PC-9 (cell line): ENCODE results near the gene PRPSAP2. TPM values are rescaled to one million over a fixed set of nuclear protein-coding genes. Genes with fewer than 3 reads are reported as not detected.

Experiments
- BruUV-seq: library from RNA; stranded (reverse); fragments of 400-500 nt; replicated peaks from 2 replicates; lab custom pipeline; 2021; lab: Mats Ljungman, UMichigan
- CTCF ChIA-PET: fragments of 300-600 bp; sonication (Branson Sonifier 250); formaldehyde crosslinking; loops from one replicate; lab custom pipeline; 2022; ENCODE audit warnings: antibody characterized with exemption; lab: Charles Lee
- POLR2A ChIA-PET: fragments of 300-600 bp; sonication (Branson Sonifier 250); formaldehyde crosslinking; loops from one replicate; lab custom pipeline; 2022; ENCODE audit warnings: antibody characterized with exemption; ENCODE audit not compliant: unreplicated experiment; lab: Charles Lee
- DNase-seq, 2 experiments: peaks; one replicate each; pipeline versions ENCODE4 v3.0.0 to v3.0.0-alpha.2; 2015 to 2022; ENCODE audit warnings: mixed read lengths in 1 of 2
- H2AFZ ChIP-seq: fragments of 200-600 bp; sonication (generic); 2 replicates; pipeline ENCODE4 v1.8.1; 2017; ENCODE audit warnings: antibody characterized with exemption
- H3F3A ChIP-seq: fragments of 200-600 bp; sonication (generic); 2 replicates; pipeline ENCODE4 v1.8.1; 2017; ENCODE audit warnings: antibody characterized with exemption, mild to moderate bottlenecking, low read depth; ENCODE audit not compliant: insufficient read depth
- H3K27ac ChIP-seq: fragments of 200-600 bp; sonication (generic); 2 replicates; pipeline ENCODE4 v1.6.1; 2016; ENCODE audit warnings: mixed run types
- H3K27me3 ChIP-seq: fragments of 200-600 bp; sonication (generic); 2 replicates; pipeline ENCODE4 v1.6.1; 2016; ENCODE audit warnings: low read depth, mixed run types; ENCODE audit not compliant: insufficient read depth
- H3K36me3 ChIP-seq: fragments of 200-600 bp; sonication (generic); 2 replicates; pipeline ENCODE4 v1.6.1; 2016; ENCODE audit warnings: low read depth, mixed run types
- H3K4me1 ChIP-seq: fragments of 200-600 bp; sonication (generic); replicated peaks from 2 replicates; pipeline ENCODE4 v1.6.1; 2016; ENCODE audit warnings: mixed run types; ENCODE audit not compliant: insufficient read depth
- H3K4me2 ChIP-seq: fragments of 200-600 bp; sonication (generic); 2 replicates; pipeline ENCODE4 v1.6.1; 2017; ENCODE audit warnings: mixed run types
- H3K4me3 ChIP-seq: fragments of 200-600 bp; sonication (generic); 2 replicates; pipeline ENCODE4 v1.6.1; 2016; ENCODE audit warnings: mixed run types
- H3K79me2 ChIP-seq: fragments of 200-600 bp; sonication (generic); 2 replicates; pipeline ENCODE4 v1.6.1; 2017; ENCODE audit warnings: low read depth, mixed run types
- H3K9me2 ChIP-seq: fragments of 200-600 bp; sonication (generic); 2 replicates; pipeline ENCODE4 v1.8.1; 2017; ENCODE audit warnings: mild to moderate bottlenecking; ENCODE audit not compliant: insufficient read depth
- H3K9me3 ChIP-seq: fragments of 200-600 bp; sonication (generic); 2 replicates; pipeline ENCODE4 v1.8.1; 2016; ENCODE audit warnings: low read depth; ENCODE audit not compliant: insufficient read depth
- H4K20me1 ChIP-seq: fragments of 200-600 bp; sonication (generic); 2 replicates; pipeline ENCODE4 v1.8.1; 2017; ENCODE audit not compliant: insufficient read depth
- EZH2 ChIP-seq: fragments of 200-600 bp; sonication (generic); IDR thresholded peaks from 2 replicates; pipeline ENCODE4 v1.8.0; 2017; ENCODE audit warnings: antibody characterized with exemption, low read depth
- intact Hi-C: fragments of 100-400 bp; cut with micrococcal nuclease; formaldehyde crosslinking; loops from one replicate; pipeline ENCODE4 v1.10.0; 2022; ENCODE audit not compliant: unreplicated experiment
- total RNA-seq: library from RNA; stranded (reverse); gene quantifications from 2 replicates; pipeline ENCODE4 v1.2.3, GENCODE V29; 2021
- TF ChIP-seq, protein P1 (sequence below): fragments of 200-600 bp; sonication (generic); conservative IDR thresholded peaks from 2 replicates; pipeline ENCODE4 v1.6.1; 2017; ENCODE audit warnings: mixed run types, antibody characterized with exemption, mild to moderate bottlenecking, moderate library complexity

Gene PRPSAP2
- total RNA-seq, 1 experiment from 2014 or later = 50.0 TPM

DNA sequence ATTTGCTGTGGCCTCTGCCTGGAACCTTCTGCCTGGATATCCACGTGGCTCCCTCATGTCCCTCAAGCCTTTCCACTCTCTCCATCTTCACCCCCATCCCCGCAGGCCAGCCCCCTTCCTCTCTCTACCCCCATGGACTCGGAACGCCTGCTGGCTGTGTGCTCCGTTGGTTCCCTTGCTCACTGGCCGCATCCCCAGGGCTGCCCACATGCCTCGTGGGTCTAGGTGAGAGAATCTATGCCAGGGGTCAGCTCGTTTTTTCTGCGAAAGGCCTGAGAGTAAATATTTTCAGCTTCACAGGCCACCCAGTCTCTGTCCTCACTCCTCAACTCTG lies 106.1 kb downstream of the PRPSAP2 start:
- Histone ChIP-seq H3K4me1 (peaks cover 21% of the 10 kb centered on the region), H3F3A (peaks cover 23% of the 10 kb centered on the region; the same call in 1 of the 2 replicates), H3K27ac (no peak overlapping the region), H4K20me1 (no peaks in the 10 kb centered on the region), H3K4me2 (no peak overlapping the region), H3K36me3 (no peaks in the 10 kb centered on the region), H3K79me2 (no peaks in the 10 kb centered on the region), H3K9me3 (no peaks in the 10 kb centered on the region), H3K9me2 (no peaks in the 10 kb centered on the region), H3K4me3 (no peak overlapping the region), H3K27me3 (no peaks in the 10 kb centered on the region), H2AFZ (no peak overlapping the region)
- DNase-seq = no peak
- ChIA-PET CTCF (no interaction called here), POLR2A (no interaction called here)
- no peak for TF ChIP-seq EZH2
- TF ChIP-seq, protein P1, sequence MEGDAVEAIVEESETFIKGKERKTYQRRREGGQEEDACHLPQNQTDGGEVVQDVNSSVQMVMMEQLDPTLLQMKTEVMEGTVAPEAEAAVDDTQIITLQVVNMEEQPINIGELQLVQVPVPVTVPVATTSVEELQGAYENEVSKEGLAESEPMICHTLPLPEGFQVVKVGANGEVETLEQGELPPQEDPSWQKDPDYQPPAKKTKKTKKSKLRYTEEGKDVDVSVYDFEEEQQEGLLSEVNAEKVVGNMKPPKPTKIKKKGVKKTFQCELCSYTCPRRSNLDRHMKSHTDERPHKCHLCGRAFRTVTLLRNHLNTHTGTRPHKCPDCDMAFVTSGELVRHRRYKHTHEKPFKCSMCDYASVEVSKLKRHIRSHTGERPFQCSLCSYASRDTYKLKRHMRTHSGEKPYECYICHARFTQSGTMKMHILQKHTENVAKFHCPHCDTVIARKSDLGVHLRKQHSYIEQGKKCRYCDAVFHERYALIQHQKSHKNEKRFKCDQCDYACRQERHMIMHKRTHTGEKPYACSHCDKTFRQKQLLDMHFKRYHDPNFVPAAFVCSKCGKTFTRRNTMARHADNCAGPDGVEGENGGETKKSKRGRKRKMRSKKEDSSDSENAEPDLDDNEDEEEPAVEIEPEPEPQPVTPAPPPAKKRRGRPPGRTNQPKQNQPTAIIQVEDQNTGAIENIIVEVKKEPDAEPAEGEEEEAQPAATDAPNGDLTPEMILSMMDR = no peak
- intact Hi-C loops = no loop called here
- no TSS peak for BruUV-seq

DNA sequence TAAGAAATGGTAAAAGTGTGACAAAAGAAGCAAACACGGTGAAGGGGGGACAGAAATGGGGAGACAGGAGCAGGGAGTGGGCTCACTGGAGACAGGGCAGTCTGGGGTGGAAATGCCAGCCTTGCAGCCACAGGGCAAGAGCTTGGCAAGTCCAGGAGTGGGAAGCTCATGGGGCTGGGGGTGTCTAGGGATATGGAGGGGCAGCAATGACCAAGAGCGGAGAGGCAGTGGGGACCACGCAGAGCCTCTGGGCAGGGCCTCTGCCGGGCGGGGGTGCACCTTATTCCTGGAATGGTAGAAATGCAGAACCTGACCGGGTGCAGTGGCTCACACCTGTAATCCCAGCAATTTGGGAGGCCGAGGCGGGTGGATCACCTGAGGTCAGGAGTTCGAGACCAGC lies 106.6 kb downstream of the PRPSAP2 start:
- no peaks in the 10 kb centered on the region for H4K20me1 ChIP-seq
- no peaks in the 10 kb centered on the region for H3K9me2 ChIP-seq
- H3K4me1 ChIP-seq = peaks cover 27% of the 10 kb centered on the region
- DNase-seq = no peak
- H3F3A ChIP-seq = peaks cover 23% of the 10 kb centered on the region; the same call in 1 of the 2 replicates
- no peak overlapping the region for H3K4me3 ChIP-seq
- H3K27ac ChIP-seq = no peak overlapping the region
- H3K36me3 ChIP-seq = no peaks in the 10 kb centered on the region
- intact Hi-C loops = no loop called here
- no peak for TF ChIP-seq EZH2
- TF ChIP-seq, protein P1 = no peak
- H3K79me2 ChIP-seq = no peaks in the 10 kb centered on the region
- no peaks in the 10 kb centered on the region for H3K27me3 ChIP-seq
- H2AFZ ChIP-seq = no peak overlapping the region
- H3K4me2 ChIP-seq = no peak overlapping the region
- no peaks in the 10 kb centered on the region for H3K9me3 ChIP-seq
- POLR2A ChIA-PET = no interaction called here
- BruUV-seq = no TSS peak
- CTCF ChIA-PET = interaction anchor here (0.6 kb wide), 1 partner anchor 28 kb away, joined by 5 read pairs; no protein-coding TSS in a partner anchor

DNA sequence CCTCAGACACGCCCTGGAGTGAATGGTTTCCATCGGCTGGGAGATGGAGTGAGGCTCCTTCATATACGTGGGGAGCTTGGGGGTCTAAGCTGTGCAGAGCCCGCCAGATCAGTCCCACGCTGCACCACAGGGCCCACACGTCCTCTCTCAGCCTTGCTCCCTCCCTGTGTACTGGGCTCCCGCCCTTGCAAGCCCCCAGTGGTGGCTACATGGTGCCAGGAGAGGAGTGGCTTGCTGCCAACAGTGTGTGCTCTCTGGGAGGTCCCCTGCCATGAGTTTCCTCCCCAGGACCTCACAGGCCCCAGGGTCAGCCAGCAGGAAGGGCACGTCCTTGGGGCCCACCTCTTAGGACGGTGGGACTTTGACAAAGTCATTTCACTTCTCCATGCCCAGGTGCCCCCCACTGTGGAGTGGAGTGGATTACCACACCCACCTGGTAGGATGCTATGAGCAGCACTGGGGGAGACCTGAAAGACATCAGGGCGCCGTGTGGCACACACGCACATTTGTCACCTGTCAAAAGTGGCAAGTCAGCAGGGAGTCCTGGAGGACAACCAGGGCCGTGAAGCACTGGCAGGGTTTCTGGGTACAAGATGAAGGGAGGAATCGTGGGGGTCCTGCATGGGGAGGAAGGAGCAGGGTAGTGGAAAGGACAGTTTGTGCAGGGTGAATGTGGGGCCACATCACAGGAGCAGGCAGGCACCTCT lies 107.8 kb downstream of the PRPSAP2 start:
- Histone ChIP-seq H3F3A (peaks cover 33% of the 10 kb centered on the region; the same call in 1 of the 2 replicates), H3K27me3 (no peaks in the 10 kb centered on the region), H3K4me2 (no peak overlapping the region), H3K36me3 (no peaks in the 10 kb centered on the region), H2AFZ (no peak overlapping the region), H3K9me3 (no peaks in the 10 kb centered on the region), H4K20me1 (peaks cover 8% of the 10 kb centered on the region), H3K9me2 (no peaks in the 10 kb centered on the region), H3K27ac (no peak overlapping the region), H3K79me2 (no peaks in the 10 kb centered on the region), H3K4me3 (no peak overlapping the region), H3K4me1 (peaks cover 38% of the 10 kb centered on the region)
- intact Hi-C loops = no loop called here
- no TSS peak for BruUV-seq
- CTCF ChIA-PET = no interaction called here
- POLR2A ChIA-PET = no interaction called here
- no peak for TF ChIP-seq EZH2
- TF ChIP-seq, protein P1 = no peak
- no peak for DNase-seq
